AG09319 (cell line): Measurements from ENCODE around the gene VPS13D.

Source experiments
- DNase-seq: peaks from one replicate; pipeline ENCODE4 v3.0.0-alpha.2; 2010; ENCODE audit warnings: low read depth; ENCODE audit errors: extremely low read depth
- TF ChIP-seq, protein P1 (sequence below): IDR thresholded peaks from 2 replicates; pipeline ENCODE4 v1.5.1; 2011; ENCODE audit warnings: low read depth, mild to moderate bottlenecking, inconsistent platforms, low read length, moderate library complexity

Gene VPS13D

DNA sequence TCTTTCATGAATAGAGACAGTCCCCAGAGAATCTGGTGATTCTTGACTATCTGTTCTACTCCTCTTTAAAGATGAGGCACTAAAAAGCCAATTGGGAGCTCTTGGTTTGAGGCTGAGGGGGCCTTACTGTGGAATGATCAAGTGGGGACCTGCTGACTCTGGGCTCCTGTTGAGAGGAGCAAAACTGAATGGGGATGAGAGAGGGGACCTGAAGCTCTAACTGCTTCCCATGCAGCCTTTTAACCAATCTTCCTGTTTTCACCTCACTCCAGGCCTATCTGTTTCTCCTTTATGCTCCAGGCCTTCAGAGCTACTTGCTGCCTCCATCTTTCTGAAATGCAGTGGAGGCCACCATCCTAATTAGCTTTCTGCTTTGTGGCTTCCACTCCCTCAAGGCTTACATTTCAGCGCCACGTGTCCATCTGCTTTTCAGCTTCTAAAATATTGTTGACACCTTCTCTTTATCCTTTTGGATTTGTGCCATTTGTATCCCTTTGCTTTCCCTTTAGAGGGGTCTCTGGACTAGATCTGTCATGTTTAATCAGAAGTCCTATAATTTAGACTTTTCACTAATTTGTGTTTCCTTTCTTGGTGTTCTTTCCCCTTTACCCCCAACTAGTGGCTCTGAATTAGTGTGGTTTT lies 242.4 kb downstream of the VPS13D start:
- TF ChIP-seq, protein P1, sequence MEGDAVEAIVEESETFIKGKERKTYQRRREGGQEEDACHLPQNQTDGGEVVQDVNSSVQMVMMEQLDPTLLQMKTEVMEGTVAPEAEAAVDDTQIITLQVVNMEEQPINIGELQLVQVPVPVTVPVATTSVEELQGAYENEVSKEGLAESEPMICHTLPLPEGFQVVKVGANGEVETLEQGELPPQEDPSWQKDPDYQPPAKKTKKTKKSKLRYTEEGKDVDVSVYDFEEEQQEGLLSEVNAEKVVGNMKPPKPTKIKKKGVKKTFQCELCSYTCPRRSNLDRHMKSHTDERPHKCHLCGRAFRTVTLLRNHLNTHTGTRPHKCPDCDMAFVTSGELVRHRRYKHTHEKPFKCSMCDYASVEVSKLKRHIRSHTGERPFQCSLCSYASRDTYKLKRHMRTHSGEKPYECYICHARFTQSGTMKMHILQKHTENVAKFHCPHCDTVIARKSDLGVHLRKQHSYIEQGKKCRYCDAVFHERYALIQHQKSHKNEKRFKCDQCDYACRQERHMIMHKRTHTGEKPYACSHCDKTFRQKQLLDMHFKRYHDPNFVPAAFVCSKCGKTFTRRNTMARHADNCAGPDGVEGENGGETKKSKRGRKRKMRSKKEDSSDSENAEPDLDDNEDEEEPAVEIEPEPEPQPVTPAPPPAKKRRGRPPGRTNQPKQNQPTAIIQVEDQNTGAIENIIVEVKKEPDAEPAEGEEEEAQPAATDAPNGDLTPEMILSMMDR, result no peak
- DNase-seq, result no peak

DNA sequence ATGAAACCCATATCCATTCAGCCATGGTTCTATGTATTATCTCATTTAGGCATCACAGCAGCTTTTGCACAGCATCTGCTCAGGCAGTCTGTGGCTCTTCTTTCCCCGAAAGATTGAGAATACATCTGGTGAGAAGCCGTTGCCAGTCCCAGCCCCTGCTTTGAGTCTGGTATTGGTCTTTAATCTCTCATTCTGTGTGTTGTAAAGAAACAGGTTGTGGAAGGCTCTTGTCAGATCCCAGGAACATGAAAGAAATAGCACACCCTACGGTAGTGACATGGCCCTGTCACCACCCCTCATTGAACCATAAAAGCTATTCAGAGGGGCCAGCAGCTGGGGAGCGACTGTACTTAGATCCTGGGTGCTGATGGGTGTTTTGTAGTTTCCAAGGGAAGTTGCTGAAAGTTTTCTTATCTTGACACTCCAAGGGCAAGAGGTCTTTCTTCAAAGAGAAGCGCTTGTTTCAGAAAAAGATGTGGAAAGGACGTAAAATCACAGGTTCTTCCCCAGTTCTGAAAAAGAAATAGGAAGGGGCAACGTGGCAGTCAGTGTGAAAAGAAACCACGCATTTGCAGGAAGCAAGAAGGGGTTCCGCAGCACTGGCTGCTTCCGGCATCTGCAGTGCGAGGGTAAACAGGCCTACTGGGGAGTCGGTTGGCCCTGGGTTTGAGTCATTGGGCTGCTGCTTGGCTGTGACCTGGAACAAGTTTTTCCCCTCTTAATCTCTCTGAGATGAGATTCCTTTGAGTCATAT lies 243.1 kb downstream of the VPS13D start:
- no peak for DNase-seq
- TF ChIP-seq, protein P1, result no peak

DNA sequence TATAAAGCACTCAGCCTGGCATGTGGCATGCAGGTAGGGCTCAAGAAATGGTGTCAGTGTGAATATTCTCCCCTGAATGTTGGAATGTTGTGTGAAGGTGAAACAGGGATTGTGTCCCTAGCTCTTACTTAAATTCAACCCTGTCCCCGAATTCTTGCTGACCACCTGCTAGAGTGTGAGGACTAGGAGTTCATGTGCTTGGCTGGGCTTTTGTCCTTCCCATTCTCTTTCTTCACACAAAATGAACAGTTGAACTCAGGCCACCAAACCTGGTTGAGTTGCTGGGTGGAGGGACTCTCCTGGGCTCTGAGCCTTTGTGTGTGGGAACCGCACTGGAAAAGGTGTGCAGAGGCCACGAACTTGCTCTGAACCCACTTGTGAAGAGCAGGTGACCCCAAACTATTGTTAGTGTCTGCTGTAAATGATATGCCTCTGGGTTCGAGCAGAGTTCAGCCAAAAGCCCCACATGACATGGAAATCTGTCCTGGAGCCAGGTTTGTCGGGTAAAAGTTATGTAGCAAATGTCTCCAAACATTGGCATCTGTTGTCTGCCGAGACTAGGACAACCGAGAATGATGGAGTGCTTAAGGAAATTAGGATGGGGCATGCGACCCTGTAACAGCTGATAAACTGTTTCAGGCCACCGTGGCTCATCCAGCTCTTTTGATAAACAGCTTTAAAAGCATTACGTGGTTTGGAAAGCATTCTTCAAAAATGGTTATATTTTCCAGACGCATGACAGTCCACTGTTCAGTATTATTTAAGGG lies 243.9 kb downstream of the VPS13D start:
- TF ChIP-seq, protein P1, result no peak
- no peak for DNase-seq

DNA sequence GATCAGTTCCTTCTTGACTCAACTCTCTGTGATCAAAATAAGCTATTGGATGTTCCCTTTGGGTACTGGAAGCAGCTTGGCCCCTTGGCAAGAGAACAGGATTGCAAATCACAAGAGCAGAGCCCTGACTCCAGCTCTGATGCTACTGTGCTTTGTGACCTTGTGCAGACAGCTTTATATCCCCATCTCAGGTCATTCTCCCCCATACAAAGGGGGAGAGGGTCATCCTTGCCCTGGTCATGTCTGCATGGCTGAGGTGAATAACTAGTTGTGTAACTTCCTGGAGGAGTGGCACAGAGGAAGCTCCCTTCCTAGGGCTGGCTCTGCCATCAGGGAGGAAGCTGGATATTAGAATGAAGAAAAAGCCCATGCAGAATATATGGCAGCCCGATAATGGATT lies 245.3 kb downstream of the VPS13D start:
- no peak for DNase-seq
- TF ChIP-seq, protein P1, result no peak

DNA sequence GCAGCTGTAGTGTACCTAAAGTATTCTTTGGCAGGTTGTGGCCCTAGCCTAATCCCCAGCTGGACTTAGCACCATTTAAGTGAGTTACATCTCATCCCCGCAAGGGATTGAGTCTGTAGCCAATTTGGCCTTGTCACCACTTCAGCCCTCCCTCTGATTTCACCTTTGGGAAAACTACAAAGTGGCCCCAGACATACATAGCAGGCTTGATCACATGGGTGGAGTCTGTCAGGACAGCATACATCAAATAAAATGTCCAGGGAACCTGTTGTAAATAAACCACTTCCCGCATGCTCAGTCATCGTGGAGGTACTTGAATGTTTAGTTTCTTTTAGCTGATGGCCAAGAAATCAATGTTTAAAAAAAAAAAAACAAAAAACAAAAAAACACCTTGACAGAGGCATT lies 245.7 kb downstream of the VPS13D start:
- TF ChIP-seq, protein P1, result no peak
- no peak for DNase-seq

DNA sequence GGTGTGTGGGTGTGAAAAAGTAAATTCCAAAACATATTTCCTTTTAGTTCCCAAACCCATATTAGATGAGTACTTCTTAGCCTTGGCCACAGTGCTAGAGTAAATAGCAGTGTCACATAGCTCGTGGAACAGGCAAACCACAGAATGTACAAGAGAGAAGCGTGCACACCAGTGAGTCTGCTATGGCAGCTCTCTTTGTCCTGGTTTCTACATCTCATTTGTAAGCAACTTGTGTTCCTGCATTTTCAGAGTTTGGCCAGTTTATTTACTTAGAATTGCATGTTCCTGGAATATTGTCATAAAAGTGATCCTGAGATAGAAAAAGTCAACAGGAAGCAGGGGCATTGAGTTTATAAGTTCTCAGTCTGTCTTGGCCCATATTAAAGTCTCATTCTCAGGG lies 246.1 kb downstream of the VPS13D start:
- DNase-seq, result no peak
- TF ChIP-seq, protein P1, result no peak

DNA sequence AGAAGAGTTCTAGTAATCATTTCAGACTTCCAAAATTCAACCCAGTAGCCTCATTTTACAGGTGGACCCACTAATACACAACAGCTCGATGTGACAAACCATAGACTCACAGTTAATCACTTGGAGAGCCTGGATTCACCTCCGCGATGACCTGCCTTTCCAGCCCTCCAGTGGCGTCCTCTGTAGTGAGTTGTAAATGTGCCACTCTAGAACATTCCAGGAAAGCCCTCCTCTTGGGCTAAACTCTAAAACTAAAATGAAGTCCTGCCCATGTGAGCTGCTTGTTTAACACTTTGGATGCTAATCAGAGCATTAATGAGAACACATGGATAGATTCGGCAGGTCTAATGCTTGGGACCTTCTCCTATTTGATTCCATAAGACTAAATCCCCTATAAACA lies 247.5 kb downstream of the VPS13D start:
- no peak for DNase-seq
- TF ChIP-seq, protein P1, result no peak
